Adrenal gland (tissue), 12 donors: ENCODE results near the gene PSMG4. TPM values are rescaled to one million over a fixed set of nuclear protein-coding genes. Genes with fewer than 3 reads are reported as not detected.

Source experiments
- DNase-seq, 7 donors: peaks; one replicate each; pipeline ENCODE4 v3.0.0-alpha.2; 2019 to 2020
- H3K27ac ChIP-seq, 5 donors: fragments of 200-600 bp; sonication (generic) in 4 of 5; 1 replicate in 3 of 5; 2 replicates in 2 of 5; pipeline versions ENCODE4 v1.5.1 to v1.8.0; 2016 to 2020; ENCODE audit warnings: mild to moderate bottlenecking in 1 of 5
- H3K27me3 ChIP-seq: fragments of 200-600 bp; 2 replicates; pipeline ENCODE4 v1.8.0; 2021
- H3K36me3 ChIP-seq, 2 donors: fragments of 200-600 bp; replicated peaks in 1 of 2; 1 replicate in 1 of 2; 2 replicates in 1 of 2; pipeline versions ENCODE4 v1.5.1 to v1.8.0; 2018 to 2022
- H3K4me1 ChIP-seq, 2 donors: fragments of 200-600 bp; replicated peaks in 1 of 2; 1 replicate in 1 of 2; 2 replicates in 1 of 2; pipeline versions ENCODE4 v1.5.1 to v1.8.0; 2018 to 2021
- H3K4me3 ChIP-seq, 4 donors: fragments of 200-600 bp; sonication (generic) in 3 of 4; one replicate each; pipeline ENCODE4 v1.5.1; 2016 to 2018
- H3K9me3 ChIP-seq, 3 donors: fragments of 200-600 bp; sonication (generic) in 1 of 3; replicated peaks in 1 of 3; 1 replicate in 2 of 3; 2 replicates in 1 of 3; pipeline versions ENCODE4 v1.5.1 to v1.8.0; 2016 to 2021
- CTCF ChIP-seq, 6 experiments: fragments of 450-650 bp in 4 of 6; fragments of 200-600 bp in 2 of 6; sonication (generic) in 1 of 6; IDR thresholded peaks; 1 replicate in 5 of 6; 2 replicates in 1 of 6; pipeline versions ENCODE4 v1.5.1 to v1.8.0; 2016 to 2021; ENCODE audit warnings: antibody characterized with exemption in 6 of 6, mild to moderate bottlenecking in 2 of 6, moderate library complexity in 1 of 6
- POLR2A ChIP-seq, 2 donors: fragments of 450-650 bp; IDR thresholded peaks; one replicate each; pipeline ENCODE4 v1.6.1; 2017; ENCODE audit warnings: antibody characterized with exemption in 2 of 2, mild to moderate bottlenecking in 2 of 2, moderate library complexity in 1 of 2
- WGBS, 4 donors: extraction: QIAGEN DNeasy Blood & Tissue Kit in 2 of 4; methylation state at CpG; one replicate each; pipeline versions ENCODE4 v1.1.5 to v1.1.7; 2013 to 2017; 5-methylcytosine and 5-hydroxymethylcytosine counted together
- intact Hi-C, 2 donors: fragments of 100-400 bp; cut with DNase I; formaldehyde crosslinking; loops; one replicate each; pipeline versions ENCODE4 v1.14.1 to v1.15.0; 2022 to 2023
- polyA plus RNA-seq, 3 donors: library from polyadenylated mRNA; stranded (reverse); fragments of 200-250 nt in 2 of 3; fragments of 350-450 nt in 1 of 3; fragmentation: Illumina TruSeq in 1 of 3; extraction: RNeasy Lipid Tissue Mini Kit (QIAGEN cat#74804) in 1 of 3; gene quantifications; one replicate each; pipeline ENCODE4 v1.2.3, GENCODE V29; 2013 to 2014
- total RNA-seq, 9 donors: library from RNA; depleted of rRNA in 4 of 9; stranded (reverse); fragments of >200 nt in 4 of 9; fragments of 120-200 nt in 1 of 9; fragmentation: NEBNext Ultra II Directional in 1 of 9; extraction: Animal tissue kit (Norgen Biotek cat#: 25700) in 1 of 9; gene quantifications; one replicate each; pipeline versions ENCODE4 v1.1.0 to v1.2.4, GENCODE V29; 2013 to 2023
- donor health status: healthy with polysubstance abuse.
- donor health status: Bipolar disorder and iron deficiency.
- donor health status: DM: yes; HTN: yes; CAD: no.
- donor health status: DM: no; HTN: no; CAD: no.
- donor health status: DM: no; HTN: no; CAD: no.
- donor health status: DM: yes; HTN: yes; CAD: no.

Gene PSMG4
- total and polyA plus RNA-seq, 12 donors: 4.9 to 87.5 (median 20.0) TPM

GRCh38 chr6:3252369-3252768, 6.4 kb upstream of the PSMG4 start:
- Histone ChIP-seq H3K4me1 (peaks cover 0 to 19% of the 10 kb centered on the region in 2 donors), H3K27ac (no peak overlapping the region), H3K4me3 (no peak overlapping the region), H3K36me3 (no peaks in the 10 kb centered on the region), H3K9me3 (no peaks in the 10 kb centered on the region), H3K27me3 (no peaks in the 10 kb centered on the region)
- no peak for DNase-seq
- no peak for TF ChIP-seq CTCF (IDR thresholded peaks at IDR 0.05)
- TF ChIP-seq POLR2A (IDR thresholded peaks at IDR 0.05): no peak
- intact Hi-C loops: loop anchor here (5.0 kb wide), 1 partner anchor 125 kb away; no protein-coding TSS in a partner anchor
- 73 to 93% (median 86%) methylated on average over 10 of the region's 10 CpGs for WGBS, 4 donors

- no peaks in the 10 kb centered on the region for H3K27me3 ChIP-seq
- peaks cover 0 to 14% of the 10 kb centered on the region in 2 donors for H3K4me1 ChIP-seq
- 90 to 97% (median 95%) methylated on average over 19 to 22 of the region's 22 CpGs for WGBS, 4 donors
- H3K4me3 ChIP-seq: no peak overlapping the region
- no peak overlapping the region for H3K27ac ChIP-seq
- no peaks in the 10 kb centered on the region for H3K9me3 ChIP-seq
- intact Hi-C loops: loop anchor here (5.0 kb wide), 1 partner anchor 126 kb away; no protein-coding TSS in a partner anchor
- no peak for DNase-seq
- TF ChIP-seq CTCF (IDR thresholded peaks at IDR 0.05) (no peak), POLR2A (IDR thresholded peaks at IDR 0.05) (no peak)
- no peaks in the 10 kb centered on the region for H3K36me3 ChIP-seq
These were observed 5.7 kb upstream of the PSMG4 start for GRCh38 chr6:3252861-3253596.

- intact Hi-C loops: loop anchor here (5.0 kb wide), 1 partner anchor 126 kb away; no protein-coding TSS in a partner anchor
- H3K27me3 ChIP-seq: no peaks in the 10 kb centered on the region
- WGBS, 4 donors: 95 to 100% (median 96%) methylated on average over 12 to 40 of the region's 40 CpGs
- H3K9me3 ChIP-seq: no peaks in the 10 kb centered on the region
- no peak for TF ChIP-seq POLR2A (IDR thresholded peaks at IDR 0.05)
- TF ChIP-seq CTCF (IDR thresholded peaks at IDR 0.05): no peak
- no peak for DNase-seq
- H3K27ac ChIP-seq: no peak overlapping the region
- H3K36me3 ChIP-seq: no peaks in the 10 kb centered on the region
- peaks cover 0 to 14% of the 10 kb centered on the region in 2 donors for H3K4me1 ChIP-seq
- H3K4me3 ChIP-seq: no peak overlapping the region
These were observed 5.2 kb upstream of the PSMG4 start for GRCh38 chr6:3253597-3253961.

GRCh38 chr6:3258201-3258600, 546 bp upstream of the PSMG4 start:
- Histone ChIP-seq H3K27me3 (no peaks in the 10 kb centered on the region), H3K4me1 (peaks cover 14 to 36% of the 10 kb centered on the region in 2 donors), H3K36me3 (no peaks in the 10 kb centered on the region), H3K4me3 (peak overlapping the region in 2 of 4 donors; percentile 91 to 94), H3K27ac (peak overlapping the region in 3 of 5 donors; percentile 79 to 88 (median 86)), H3K9me3 (no peaks in the 10 kb centered on the region)
- DNase-seq: no peak
- WGBS, 4 donors: 48 to 60% (median 54%) methylated on average over 12 of the region's 12 CpGs
- TF ChIP-seq CTCF (IDR thresholded peaks at IDR 0.05): no peak
- intact Hi-C loops: no loop called here
